NT2/D1 (cell line): ENCODE measurements around the gene MPST.
A peak's percentile ranks its signal among the peaks of the same experiment; 100 is the strongest.

ENCODE experiments used
- DNase-seq: peaks from one replicate; pipeline ENCODE4 v3.0.0-alpha.2; 2011; ENCODE audit warnings: low read depth, low spot score
- H3K27me3 ChIP-seq: 2 replicates; pipeline ENCODE4 v1.6.0; 2011; ENCODE audit warnings: mild to moderate bottlenecking; ENCODE audit not compliant: insufficient read length, insufficient read depth
- H3K36me3 ChIP-seq: 2 replicates; pipeline ENCODE4 v1.6.1; 2011; ENCODE audit warnings: mild to moderate bottlenecking, low read length, mixed read lengths; ENCODE audit not compliant: insufficient read depth, insufficient read length
- H3K4me1 ChIP-seq: 2 replicates; pipeline ENCODE4 v1.5.1; 2011; ENCODE audit not compliant: insufficient read depth, insufficient read length
- H3K4me3 ChIP-seq: 2 replicates; pipeline ENCODE4 v1.5.1; 2011; ENCODE audit warnings: low read depth; ENCODE audit not compliant: insufficient read length
- H3K9ac ChIP-seq: 2 replicates; pipeline ENCODE4 v1.6.0; 2011; ENCODE audit warnings: low read depth; ENCODE audit not compliant: insufficient read length
- H3K9me3 ChIP-seq: 2 replicates; pipeline ENCODE4 v1.5.1; 2011; ENCODE audit warnings: mild to moderate bottlenecking, low read length; ENCODE audit not compliant: insufficient read depth
- SUZ12 ChIP-seq: IDR thresholded peaks from 2 replicates; pipeline ENCODE4 v1.6.1; 2011; ENCODE audit not compliant: insufficient read length, insufficient read depth; ENCODE audit errors: extremely low read depth
- YY1 ChIP-seq: IDR thresholded peaks from 2 replicates; pipeline ENCODE4 v1.6.1; 2011; ENCODE audit not compliant: insufficient read length, insufficient read depth
- ZNF274 ChIP-seq: IDR thresholded peaks from 2 replicates; pipeline ENCODE4 v1.6.1; 2011; ENCODE audit warnings: mild to moderate bottlenecking, low read depth, low read length

MPST gene

DNA sequence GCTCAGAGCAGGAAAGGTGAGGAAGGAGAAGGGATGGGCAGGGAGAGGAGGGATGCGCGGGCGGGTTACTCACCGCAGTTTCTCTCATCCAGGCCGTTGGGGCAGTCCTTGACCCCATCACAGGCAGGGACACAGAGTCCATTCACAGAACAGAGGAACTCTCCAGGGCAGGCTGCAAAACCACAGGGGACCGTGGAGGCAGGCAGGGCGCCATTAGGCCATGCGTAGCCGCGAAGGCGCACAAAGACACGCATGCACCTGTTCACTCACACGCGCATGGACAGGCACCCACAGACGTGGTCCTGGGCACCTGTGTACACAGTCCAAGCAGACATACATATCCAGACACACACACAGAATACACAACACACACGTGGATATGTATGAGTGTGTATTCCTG, 55.0 kb downstream of the MPST start:
- Histone ChIP-seq H3K4me1 (peaks cover 3% of the 10 kb centered on the region), H3K36me3 (no peaks in the 10 kb centered on the region), H3K4me3 (no peak overlapping the region), H3K9ac (no peak overlapping the region), H3K9me3 (no peaks in the 10 kb centered on the region), H3K27me3 (peaks cover 75% of the 10 kb centered on the region)
- TF ChIP-seq YY1 (no peak), ZNF274 (no peak), SUZ12 (no peak)
- no peak for DNase-seq

DNA sequence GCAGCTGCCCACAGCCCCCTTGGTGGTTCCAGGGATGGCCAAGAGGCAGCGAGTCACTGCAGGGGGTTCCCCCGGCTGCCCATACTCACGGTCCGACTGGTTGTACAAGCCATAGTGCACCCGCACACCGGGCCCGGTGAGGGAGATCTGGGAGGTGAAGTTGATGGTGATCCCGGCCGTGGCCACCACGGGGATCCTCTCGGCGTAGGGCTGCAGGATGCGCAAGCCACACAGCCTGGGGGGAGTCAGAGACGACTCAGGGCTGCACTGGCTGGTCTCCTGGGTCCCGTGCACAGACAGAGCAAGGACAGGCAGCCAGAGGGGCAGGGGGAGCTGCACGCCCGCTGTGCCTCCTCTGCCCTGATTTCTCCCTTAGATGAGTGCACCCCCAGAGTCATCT, 55.5 kb downstream of the MPST start:
- peaks cover 70% of the 10 kb centered on the region for H3K27me3 ChIP-seq
- peaks cover 7% of the 10 kb centered on the region for H3K4me1 ChIP-seq
- no peak for DNase-seq
- no peak overlapping the region for H3K9ac ChIP-seq
- no peaks in the 10 kb centered on the region for H3K9me3 ChIP-seq
- no peak for TF ChIP-seq YY1
- TF ChIP-seq SUZ12 = no peak
- no peak for TF ChIP-seq ZNF274
- no peak overlapping the region for H3K4me3 ChIP-seq
- no peaks in the 10 kb centered on the region for H3K36me3 ChIP-seq

- no peak for DNase-seq
- peaks cover 10% of the 10 kb centered on the region for H3K4me1 ChIP-seq
- no peaks in the 10 kb centered on the region for H3K9me3 ChIP-seq
- no peak overlapping the region for H3K4me3 ChIP-seq
- H3K27me3 ChIP-seq = peaks cover 65% of the 10 kb centered on the region
- TF ChIP-seq ZNF274 = no peak
- TF ChIP-seq SUZ12 = no peak
- TF ChIP-seq YY1 = no peak
- no peaks in the 10 kb centered on the region for H3K36me3 ChIP-seq
- no peak overlapping the region for H3K9ac ChIP-seq
Observed at GRCh38 chr22:37075822-37076433, 56.4 kb downstream of the MPST start.

DNA sequence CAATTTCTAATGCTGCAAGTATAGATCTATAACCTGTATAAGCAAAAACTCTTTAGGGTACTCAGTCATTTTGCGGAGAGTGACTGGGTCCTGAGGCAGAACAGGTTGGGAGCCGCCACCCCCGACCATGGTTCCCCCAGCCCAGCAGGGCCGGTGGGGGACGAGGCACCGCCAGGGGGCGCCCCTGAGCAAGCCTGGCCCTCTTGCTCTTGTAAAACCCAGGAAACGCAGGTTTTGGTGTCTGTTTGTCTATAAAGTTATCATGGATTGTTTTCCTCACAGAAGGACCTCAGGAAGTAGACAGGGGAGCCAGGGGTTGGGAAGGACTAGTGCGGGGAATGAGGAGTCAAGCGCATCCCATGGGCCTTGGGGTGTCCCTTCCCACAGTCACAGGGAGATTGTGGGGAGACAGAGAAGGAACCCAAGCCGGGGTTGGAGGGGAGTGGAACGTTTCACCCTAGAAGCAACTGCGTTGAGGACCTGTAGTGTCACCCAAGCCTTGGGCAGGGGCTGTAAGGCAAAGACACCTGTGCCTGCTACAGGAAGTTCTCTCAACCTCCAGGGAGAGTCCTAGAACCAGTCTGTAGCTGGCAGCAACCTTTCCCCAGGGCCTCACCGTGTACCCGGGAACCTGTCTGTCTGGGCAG, 58.4 kb downstream of the MPST start:
- peaks cover 10% of the 10 kb centered on the region for H3K4me1 ChIP-seq
- no peak for TF ChIP-seq YY1
- no peak for TF ChIP-seq ZNF274
- no peak for TF ChIP-seq SUZ12
- peaks cover 57% of the 10 kb centered on the region for H3K27me3 ChIP-seq
- no peaks in the 10 kb centered on the region for H3K36me3 ChIP-seq
- H3K4me3 ChIP-seq = no peak overlapping the region
- H3K9ac ChIP-seq = no peak overlapping the region
- no peaks in the 10 kb centered on the region for H3K9me3 ChIP-seq
- DNase-seq = peak; percentile 25

- TF ChIP-seq ZNF274 (no peak), YY1 (no peak), SUZ12 (no peak)
- no peak for DNase-seq
- H3K9ac ChIP-seq = peak overlapping the region; percentile 10
- no peaks in the 10 kb centered on the region for H3K36me3 ChIP-seq
- H3K27me3 ChIP-seq = peaks cover 46% of the 10 kb centered on the region
- no peak overlapping the region for H3K4me3 ChIP-seq
- H3K4me1 ChIP-seq = peaks cover 10% of the 10 kb centered on the region
- no peaks in the 10 kb centered on the region for H3K9me3 ChIP-seq
Observed at GRCh38 chr22:37079158-37079557, 59.6 kb downstream of the MPST start.
